Measurements from ENCODE around the gene LIPC. TPM values are rescaled to one million over a fixed set of nuclear protein-coding genes. Genes with fewer than 3 reads are reported as not detected.

LIPC gene
- total and polyA plus RNA-seq, 2 donors (not counting 1 experiment from before 2014, with no cell fraction given): 0.82 to 4.0 TPM

DNA sequence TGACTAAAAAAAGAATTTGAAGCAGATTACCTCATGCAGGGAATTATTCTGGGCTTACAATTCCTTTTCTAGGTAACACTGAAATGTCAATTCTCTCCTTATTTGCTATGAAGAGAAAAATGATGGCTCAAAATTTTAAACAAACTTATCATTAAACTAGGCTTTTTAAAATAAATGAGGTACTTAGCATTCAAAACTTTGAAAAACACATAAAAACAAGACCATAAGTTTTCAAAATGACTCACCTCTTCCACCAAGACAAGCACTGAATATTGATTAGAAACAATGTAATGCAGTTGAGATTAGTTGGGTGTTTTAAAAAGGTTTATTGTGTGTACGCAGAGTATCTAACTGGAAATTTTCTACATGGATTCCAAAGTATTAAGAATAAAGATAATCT, 163.1 kb downstream of the LIPC start:
- no peak overlapping the region for H3K4me2 ChIP-seq (ENCODE audit: extremely low read depth, insufficient read depth, low read length)
- H3K9ac ChIP-seq (ENCODE audit: insufficient read depth, low read length): no peak overlapping the region
- no peaks in the 10 kb centered on the region for H3K79me2 ChIP-seq (ENCODE audit: control insufficient read depth, insufficient read depth, low read length)
- no peak overlapping the region for H2AFZ ChIP-seq (ENCODE audit: low read length)
- H3K36me3 ChIP-seq (ENCODE audit: control insufficient read depth, insufficient read depth, low read length): peaks cover 1% of the 10 kb centered on the region
- H3K4me1 ChIP-seq (ENCODE audit: control insufficient read depth, extremely low read depth, insufficient read depth, low read length): no peaks in the 10 kb centered on the region
- H3K27me3 ChIP-seq (ENCODE audit: control insufficient read depth, insufficient read depth, low read length): no peaks in the 10 kb centered on the region
- H3K4me3 ChIP-seq (replicated peaks in 1 of 4; ENCODE audit: control extremely low read depth in 1 of 4, insufficient read depth in 1 of 4, low read depth in 3 of 4, low read length in 4 of 4): no peak overlapping the region
- no peaks in the 10 kb centered on the region for H3K9me3 ChIP-seq (ENCODE audit: control insufficient read depth, insufficient read depth, low read depth, low read length)
- no peak overlapping the region for H3K27ac ChIP-seq (ENCODE audit: insufficient read depth, low read length)
- DNase-seq (ENCODE audit: low read depth in 2 of 2): no peak
- no peaks in the 10 kb centered on the region for H4K20me1 ChIP-seq (ENCODE audit: control insufficient read depth, extremely low read depth, insufficient read depth, low read length)
- TF ChIP-seq, protein P1, sequence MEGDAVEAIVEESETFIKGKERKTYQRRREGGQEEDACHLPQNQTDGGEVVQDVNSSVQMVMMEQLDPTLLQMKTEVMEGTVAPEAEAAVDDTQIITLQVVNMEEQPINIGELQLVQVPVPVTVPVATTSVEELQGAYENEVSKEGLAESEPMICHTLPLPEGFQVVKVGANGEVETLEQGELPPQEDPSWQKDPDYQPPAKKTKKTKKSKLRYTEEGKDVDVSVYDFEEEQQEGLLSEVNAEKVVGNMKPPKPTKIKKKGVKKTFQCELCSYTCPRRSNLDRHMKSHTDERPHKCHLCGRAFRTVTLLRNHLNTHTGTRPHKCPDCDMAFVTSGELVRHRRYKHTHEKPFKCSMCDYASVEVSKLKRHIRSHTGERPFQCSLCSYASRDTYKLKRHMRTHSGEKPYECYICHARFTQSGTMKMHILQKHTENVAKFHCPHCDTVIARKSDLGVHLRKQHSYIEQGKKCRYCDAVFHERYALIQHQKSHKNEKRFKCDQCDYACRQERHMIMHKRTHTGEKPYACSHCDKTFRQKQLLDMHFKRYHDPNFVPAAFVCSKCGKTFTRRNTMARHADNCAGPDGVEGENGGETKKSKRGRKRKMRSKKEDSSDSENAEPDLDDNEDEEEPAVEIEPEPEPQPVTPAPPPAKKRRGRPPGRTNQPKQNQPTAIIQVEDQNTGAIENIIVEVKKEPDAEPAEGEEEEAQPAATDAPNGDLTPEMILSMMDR (conservative IDR thresholded peaks at IDR 0.05 in 1 of 2, IDR thresholded peaks at IDR 0.05 in 1 of 2; ENCODE audit: low read depth in 1 of 2, low read length in 2 of 2): no peak
- no peak for TF ChIP-seq EZH2 (IDR thresholded peaks at IDR 0.05; ENCODE audit: low read length, missing control alignments)

GRCh38 chr15:58595516-58596263, 163.9 kb downstream of the LIPC start:
- Histone ChIP-seq H3K4me2 (ENCODE audit: extremely low read depth, insufficient read depth, low read length) (no peak overlapping the region), H2AFZ (ENCODE audit: low read length) (no peak overlapping the region), H3K4me1 (ENCODE audit: control insufficient read depth, extremely low read depth, insufficient read depth, low read length) (no peaks in the 10 kb centered on the region), H3K9ac (ENCODE audit: insufficient read depth, low read length) (no peak overlapping the region), H3K79me2 (ENCODE audit: control insufficient read depth, insufficient read depth, low read length) (no peaks in the 10 kb centered on the region), H3K9me3 (ENCODE audit: control insufficient read depth, insufficient read depth, low read depth, low read length) (no peaks in the 10 kb centered on the region), H3K4me3 (replicated peaks in 1 of 4; ENCODE audit: control extremely low read depth in 1 of 4, insufficient read depth in 1 of 4, low read depth in 3 of 4, low read length in 4 of 4) (no peak overlapping the region), H4K20me1 (ENCODE audit: control insufficient read depth, extremely low read depth, insufficient read depth, low read length) (no peaks in the 10 kb centered on the region), H3K27ac (ENCODE audit: insufficient read depth, low read length) (no peak overlapping the region), H3K27me3 (ENCODE audit: control insufficient read depth, insufficient read depth, low read length) (no peaks in the 10 kb centered on the region), H3K36me3 (ENCODE audit: control insufficient read depth, insufficient read depth, low read length) (peaks cover 1% of the 10 kb centered on the region)
- TF ChIP-seq, protein P1 (conservative IDR thresholded peaks at IDR 0.05 in 1 of 2, IDR thresholded peaks at IDR 0.05 in 1 of 2; ENCODE audit: low read depth in 1 of 2, low read length in 2 of 2): no peak
- TF ChIP-seq EZH2 (IDR thresholded peaks at IDR 0.05; ENCODE audit: low read length, missing control alignments): no peak
- DNase-seq (ENCODE audit: low read depth in 2 of 2): no peak

DNA sequence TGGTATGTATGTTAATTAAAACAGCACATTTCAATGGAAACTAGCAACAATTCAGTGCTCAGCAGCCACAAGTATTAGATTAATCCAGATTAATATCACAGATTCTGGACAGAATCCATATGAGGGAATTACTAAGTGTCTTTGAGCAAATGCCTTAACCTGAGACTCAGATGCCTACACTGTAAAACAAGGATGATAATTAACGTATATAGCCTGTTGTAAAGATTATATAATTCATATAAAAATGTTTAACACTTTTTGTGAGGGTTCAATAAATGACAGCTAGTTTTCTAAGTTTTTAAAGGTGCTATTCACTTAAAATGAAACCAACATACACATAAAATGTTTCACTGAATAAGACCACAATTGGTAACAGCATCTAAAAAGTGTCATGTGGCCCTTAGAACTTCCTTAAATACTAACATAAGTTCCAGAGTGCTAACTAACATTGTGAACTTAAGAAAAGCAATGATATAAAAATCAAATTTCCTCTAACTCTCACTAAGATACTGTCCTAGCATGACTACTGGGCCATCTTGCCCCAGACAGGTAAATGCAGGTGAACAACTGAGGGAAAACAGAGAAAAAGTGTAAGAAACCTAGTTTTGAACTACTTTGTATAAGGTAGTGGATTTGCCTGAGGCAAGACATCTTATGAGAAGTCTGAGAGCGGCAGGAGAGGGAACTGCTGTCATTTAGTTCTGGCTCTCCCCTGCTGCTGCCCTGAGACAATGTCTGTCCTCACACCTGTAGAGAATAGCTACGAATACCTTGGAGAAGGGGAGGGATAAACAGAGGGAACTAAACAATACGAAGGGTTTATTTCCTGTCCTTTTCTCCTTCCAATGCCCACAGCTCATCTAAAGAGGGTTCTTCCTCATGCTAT, 166.4 kb downstream of the LIPC start:
- Histone ChIP-seq H3K4me2 (ENCODE audit: extremely low read depth, insufficient read depth, low read length) (no peak overlapping the region), H3K27me3 (ENCODE audit: control insufficient read depth, insufficient read depth, low read length) (no peaks in the 10 kb centered on the region), H3K9me3 (ENCODE audit: control insufficient read depth, insufficient read depth, low read depth, low read length) (no peaks in the 10 kb centered on the region), H3K9ac (ENCODE audit: insufficient read depth, low read length) (no peak overlapping the region), H4K20me1 (ENCODE audit: control insufficient read depth, extremely low read depth, insufficient read depth, low read length) (no peaks in the 10 kb centered on the region), H2AFZ (ENCODE audit: low read length) (no peak overlapping the region), H3K4me1 (ENCODE audit: control insufficient read depth, extremely low read depth, insufficient read depth, low read length) (no peaks in the 10 kb centered on the region), H3K4me3 (replicated peaks in 1 of 4; ENCODE audit: control extremely low read depth in 1 of 4, insufficient read depth in 1 of 4, low read depth in 3 of 4, low read length in 4 of 4) (no peak overlapping the region), H3K79me2 (ENCODE audit: control insufficient read depth, insufficient read depth, low read length) (no peaks in the 10 kb centered on the region), H3K36me3 (ENCODE audit: control insufficient read depth, insufficient read depth, low read length) (peaks cover 1% of the 10 kb centered on the region), H3K27ac (ENCODE audit: insufficient read depth, low read length) (no peak overlapping the region)
- DNase-seq (ENCODE audit: low read depth in 2 of 2): no peak
- TF ChIP-seq, protein P1 (conservative IDR thresholded peaks at IDR 0.05 in 1 of 2, IDR thresholded peaks at IDR 0.05 in 1 of 2; ENCODE audit: low read depth in 1 of 2, low read length in 2 of 2): no peak
- TF ChIP-seq EZH2 (IDR thresholded peaks at IDR 0.05; ENCODE audit: low read length, missing control alignments): no peak
